Dermis microvascular lymphatic vessel endothelial cell (primary cell): ENCODE results near the gene BLOC1S3. TPM values are rescaled to one million over a fixed set of nuclear protein-coding genes. Genes with fewer than 3 reads are reported as not detected.
"Not testable (repeated sequence)": the region's sequence is repeated elsewhere in the genome, so short reads cannot be mapped to it uniquely, and the experiment has no call there.

Experiments
- DNase-seq, 2 donors: peaks; one replicate each; pipeline versions ENCODE4 v3.0.0 to v3.0.0-alpha.2; 2010; ENCODE audit warnings: low read depth in 2 of 2
- total RNA-seq: library from RNA; depleted of rRNA; stranded (reverse); fragments of >200 nt; gene quantifications from 2 replicates; pipeline ENCODE4 v1.2.1, GENCODE V29; 2014

Gene BLOC1S3
- total RNA-seq, 1 donor from 2014 or later, result 2.6 TPM

- no peak for DNase-seq
Measured at GRCh38 chr19:45222724-45223123, 44.1 kb downstream of the BLOC1S3 start.

- no peak for DNase-seq
Measured at GRCh38 chr19:45223879-45224278, 45.3 kb downstream of the BLOC1S3 start.

GRCh38 chr19:45224645-45225044 is 46.1 kb downstream of the BLOC1S3 start:
- DNase-seq, result no peak

- DNase-seq, result not testable (repeated sequence)
Measured at GRCh38 chr19:45229056-45229455, 50.5 kb downstream of the BLOC1S3 start.

Other genes starting within 250 kb of the BLOC1S3 start
- not detected in 2 replicates for gene APOC4, start 236.5 kb upstream of the BLOC1S3 start, total RNA-seq
- not detected in 2 replicates for gene APOC2, start 232.7 kb upstream of the BLOC1S3 start, total RNA-seq
- 23.2 and 52.6 TPM in 2 replicates for gene CLPTM1, start 223.4 kb upstream of the BLOC1S3 start, total RNA-seq
- 8.2 and 16.2 TPM in 2 replicates for gene RELB, start 177.3 kb upstream of the BLOC1S3 start, total RNA-seq
- gene CLASRP, start 139.7 kb upstream of the BLOC1S3 start, total RNA-seq, result 4.2 and 6.6 TPM in 2 replicates
- gene ZNF296, start 102.3 kb upstream of the BLOC1S3 start, total RNA-seq, result 0.13 and 0.25 TPM in 2 replicates
- gene GEMIN7, start 99.5 kb upstream of the BLOC1S3 start, total RNA-seq, result 17.7 and 22.0 TPM in 2 replicates
- gene PPP1R37, start 85.6 kb upstream of the BLOC1S3 start, total RNA-seq, result 18.2 and 26.4 TPM in 2 replicates
- 0.13 TPM in 2 replicates for gene NKPD1, start 17.8 kb upstream of the BLOC1S3 start, total RNA-seq
- 19.0 and 34.4 TPM in 2 replicates for gene TRAPPC6A, start 547 bp upstream of the BLOC1S3 start, total RNA-seq
- 0.63 and 1.0 TPM in 2 replicates for gene EXOC3L2, start 66.6 kb downstream of the BLOC1S3 start, total RNA-seq
- gene MARK4, start 72.5 kb downstream of the BLOC1S3 start, total RNA-seq, result 7.4 and 19.8 TPM in 2 replicates
- gene CKM, start 144.1 kb downstream of the BLOC1S3 start, total RNA-seq, result 0.13 TPM in 1 of 2 replicates, not detected in the other
- 0.13 and 0.25 TPM in 2 replicates for gene KLC3, start 162.0 kb downstream of the BLOC1S3 start, total RNA-seq
- gene ERCC2, start 191.8 kb downstream of the BLOC1S3 start, total RNA-seq, result 14.5 and 19.7 TPM in 2 replicates
- 10.0 and 20.7 TPM in 2 replicates for gene PPP1R13L, start 226.3 kb downstream of the BLOC1S3 start, total RNA-seq
- gene POLR1G, start 227.9 kb downstream of the BLOC1S3 start, total RNA-seq, result 7.0 and 7.4 TPM in 2 replicates
- gene ERCC1, start 245.1 kb downstream of the BLOC1S3 start, total RNA-seq, result 46.1 and 57.3 TPM in 2 replicates